Measurements from ENCODE around the gene AKT1. TPM values are rescaled to one million over a fixed set of nuclear protein-coding genes. Genes with fewer than 3 reads are reported as not detected.

The AKT1 gene
- total and polyA plus RNA-seq, 2 of the 13 experiments (the other 11 are each of a cell fraction or from before 2014, with no cell fraction given) = 96.2 to 116 TPM

GRCh38 chr14:104752735-104753527 lies 42.6 kb downstream of the AKT1 start, which contains the start of gene SIVA1 (continued):
- peak; percentile 96 for TF ChIP-seq E2F1 (CRISPR knock-in tag; IDR thresholded peaks at IDR 0.05)
- no peak for TF ChIP-seq ZNF512B (CRISPR knock-in tag; IDR thresholded peaks at IDR 0.05; ENCODE audit: borderline replicate concordance)
- TF ChIP-seq DNMT3B (CRISPR knock-in tag; conservative IDR thresholded peaks at IDR 0.05) = no peak
- TF ChIP-seq MAZ (IDR thresholded peaks at IDR 0.05; ENCODE audit: borderline replicate concordance, low read depth, low read length) = peak; percentile 74
- TF ChIP-seq MAZ (CRISPR knock-in tag; IDR thresholded peaks at IDR 0.05; ENCODE audit: low read depth) = peak; percentile 76; the same call in 1 of the 2 replicates
- TF ChIP-seq HNRNPUL1 (IDR thresholded peaks at IDR 0.05; ENCODE audit: low read depth, low read length) = peak; percentile 79; the same call in 1 of the 2 replicates
- peak; percentile 83 for TF ChIP-seq TAF1 (CRISPR knock-in tag; IDR thresholded peaks at IDR 0.05)
- TF ChIP-seq ZNF160 (CRISPR knock-in tag; IDR thresholded peaks at IDR 0.05) = 0 out of 2 replicates have a peak, but pooled peaks have one; percentile 15
- TF ChIP-seq RXRA (CRISPR knock-in tag; IDR thresholded peaks at IDR 0.05) = peak; percentile 62
- TF ChIP-seq HMG20A (CRISPR knock-in tag; IDR thresholded peaks at IDR 0.05; ENCODE audit: borderline replicate concordance) = no peak
- peak; percentile 43 for TF ChIP-seq ZNF503 (CRISPR knock-in tag; IDR thresholded peaks at IDR 0.05)
- no peak for TF ChIP-seq REXO4 (CRISPR knock-in tag; IDR thresholded peaks at IDR 0.05; ENCODE audit: borderline replicate concordance)
- no peak for TF ChIP-seq CHD4 (IDR thresholded peaks at IDR 0.05; ENCODE audit: borderline replicate concordance, low read length)
- TF ChIP-seq XBP1 (CRISPR knock-in tag; IDR thresholded peaks at IDR 0.05) = no peak
- no peak for TF ChIP-seq MIER2 (CRISPR knock-in tag; IDR thresholded peaks at IDR 0.05)
- TF ChIP-seq TBX3 (IDR thresholded peaks at IDR 0.05; ENCODE audit: borderline replicate concordance) = no peak
- no peak for TF ChIP-seq ZNF891 (CRISPR knock-in tag; IDR thresholded peaks at IDR 0.05)
- TF ChIP-seq MXI1 (IDR thresholded peaks at IDR 0.05; ENCODE audit: borderline replicate concordance, low read depth, low read length) = peak; percentile 57; the same call in 1 of the 3 replicates
- peak; percentile 66 for TF ChIP-seq IRF2 (CRISPR knock-in tag; IDR thresholded peaks at IDR 0.05)
- TF ChIP-seq ZNF782 (CRISPR knock-in tag; IDR thresholded peaks at IDR 0.05; ENCODE audit: borderline replicate concordance) = peak; percentile 55; the same call in 1 of the 2 replicates
- TF ChIP-seq MZF1 (CRISPR knock-in tag; IDR thresholded peaks at IDR 0.05; ENCODE audit: borderline replicate concordance) = no peak
- peak; percentile 86 for TF ChIP-seq IKZF4 (CRISPR knock-in tag; IDR thresholded peaks at IDR 0.05; ENCODE audit: borderline replicate concordance, low read depth, not compliant biosample characterization)
- TF ChIP-seq CREM (IDR thresholded peaks at IDR 0.05) = peak; percentile 92
- TF ChIP-seq CREM (CRISPR knock-in tag; IDR thresholded peaks at IDR 0.05) = peak; percentile 91
- no peak for TF ChIP-seq NCOA1 (CRISPR knock-in tag; IDR thresholded peaks at IDR 0.05)
- peak; percentile 60; the same call in 1 of the 2 replicates for TF ChIP-seq ZNF598 (CRISPR knock-in tag; IDR thresholded peaks at IDR 0.05; ENCODE audit: borderline replicate concordance)
